ENCODE data around the gene CCL20.
A peak's percentile ranks its signal among the peaks of the same experiment; 100 is the strongest.

DNA sequence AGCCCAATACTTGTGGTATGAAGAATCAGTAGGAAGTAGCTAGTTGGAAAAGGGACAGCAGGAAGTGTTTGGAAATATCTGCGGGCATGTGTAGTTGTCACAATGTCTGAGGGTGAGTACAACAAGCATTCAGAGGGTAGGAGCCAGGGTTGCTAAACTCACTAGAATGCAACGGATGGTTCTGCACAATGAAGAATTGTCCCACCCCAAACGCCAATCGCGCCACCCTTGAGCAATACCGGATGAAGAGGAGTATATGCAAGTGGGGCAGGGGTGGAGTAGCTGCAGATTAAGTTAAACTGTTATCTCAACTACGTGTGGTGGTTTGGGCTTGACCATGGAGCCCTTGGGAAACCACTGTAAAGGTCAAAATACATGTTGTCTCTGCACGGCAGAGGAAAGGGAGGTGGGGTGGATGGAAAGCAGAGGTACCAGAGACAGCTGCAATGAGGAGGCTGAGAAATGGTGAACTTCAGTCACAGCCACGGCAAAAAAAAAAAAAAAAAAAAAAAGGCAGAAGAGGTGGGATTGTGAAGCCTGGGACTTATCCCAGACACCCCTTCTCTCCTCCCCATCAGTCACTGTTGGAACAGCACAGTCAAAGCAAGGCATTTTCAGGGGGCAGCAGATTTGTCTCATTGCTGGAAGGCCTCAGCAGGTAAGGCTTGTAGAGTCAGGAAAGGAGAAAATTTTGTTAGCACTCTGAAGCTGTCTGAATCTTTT lies 5.2 kb downstream of the CCL20 start:
- TF ChIP-seq POU6F1 (CRISPR knock-in tag; IDR thresholded peaks at IDR 0.05; ENCODE audit: borderline replicate concordance, low read depth), result no peak
- no peak for TF ChIP-seq RARB (CRISPR knock-in tag; IDR thresholded peaks at IDR 0.05)
- TF ChIP-seq ZNF70 (CRISPR knock-in tag; IDR thresholded peaks at IDR 0.05), result no peak
- no peak for TF ChIP-seq PATZ1 (CRISPR knock-in tag; IDR thresholded peaks at IDR 0.05; ENCODE audit: borderline replicate concordance)
- TF ChIP-seq PPARA (CRISPR knock-in tag; IDR thresholded peaks at IDR 0.05; ENCODE audit: borderline replicate concordance), result no peak
- TF ChIP-seq, protein P1, sequence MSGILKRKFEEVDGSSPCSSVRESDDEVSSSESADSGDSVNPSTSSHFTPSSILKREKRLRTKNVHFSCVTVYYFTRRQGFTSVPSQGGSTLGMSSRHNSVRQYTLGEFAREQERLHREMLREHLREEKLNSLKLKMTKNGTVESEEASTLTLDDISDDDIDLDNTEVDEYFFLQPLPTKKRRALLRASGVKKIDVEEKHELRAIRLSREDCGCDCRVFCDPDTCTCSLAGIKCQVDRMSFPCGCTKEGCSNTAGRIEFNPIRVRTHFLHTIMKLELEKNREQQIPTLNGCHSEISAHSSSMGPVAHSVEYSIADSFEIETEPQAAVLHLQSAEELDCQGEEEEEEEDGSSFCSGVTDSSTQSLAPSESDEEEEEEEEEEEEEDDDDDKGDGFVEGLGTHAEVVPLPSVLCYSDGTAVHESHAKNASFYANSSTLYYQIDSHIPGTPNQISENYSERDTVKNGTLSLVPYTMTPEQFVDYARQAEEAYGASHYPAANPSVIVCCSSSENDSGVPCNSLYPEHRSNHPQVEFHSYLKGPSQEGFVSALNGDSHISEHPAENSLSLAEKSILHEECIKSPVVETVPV (CRISPR knock-in tag; IDR thresholded peaks at IDR 0.05), result no peak
- TF ChIP-seq ISL1 (CRISPR knock-in tag; IDR thresholded peaks at IDR 0.05), result 0 out of 2 replicates have a peak, but pooled peaks have one; percentile 3
- no peak for TF ChIP-seq TOX (CRISPR knock-in tag; IDR thresholded peaks at IDR 0.05; ENCODE audit: borderline replicate concordance)
- TF ChIP-seq ZFP30 (CRISPR knock-in tag; IDR thresholded peaks at IDR 0.05), result no peak
- no peak for TF ChIP-seq ARNTL (CRISPR knock-in tag; IDR thresholded peaks at IDR 0.05; ENCODE audit: borderline replicate concordance, low read depth)
- no peak for TF ChIP-seq BACH2 (CRISPR knock-in tag; IDR thresholded peaks at IDR 0.05; ENCODE audit: borderline replicate concordance)
- TF ChIP-seq ZNF565 (CRISPR knock-in tag; conservative IDR thresholded peaks at IDR 0.05; ENCODE audit: low read depth), result no peak

Measured in SK-N-SH treated with all-trans-retinoic acid at 6 μM for 48 hours (cell line).